Stimulated activated CD8-positive, alpha-beta memory T cell treated with anti-CD3 and anti-CD28 coated beads, Interleukin-7, amount 100 ng/mL, for 1 hour (primary cell): ENCODE measurements around the gene SBF2.

ENCODE experiments used
- DNase-seq, 2 donors: peaks; one replicate each; pipeline ENCODE4 v3.0.0-alpha.2; 2020; ENCODE audit warnings: low read depth in 2 of 2

The SBF2 gene

GRCh38 chr11:9774591-9775397 is 519.2 kb downstream of the SBF2 start:
- no peak for DNase-seq

DNA sequence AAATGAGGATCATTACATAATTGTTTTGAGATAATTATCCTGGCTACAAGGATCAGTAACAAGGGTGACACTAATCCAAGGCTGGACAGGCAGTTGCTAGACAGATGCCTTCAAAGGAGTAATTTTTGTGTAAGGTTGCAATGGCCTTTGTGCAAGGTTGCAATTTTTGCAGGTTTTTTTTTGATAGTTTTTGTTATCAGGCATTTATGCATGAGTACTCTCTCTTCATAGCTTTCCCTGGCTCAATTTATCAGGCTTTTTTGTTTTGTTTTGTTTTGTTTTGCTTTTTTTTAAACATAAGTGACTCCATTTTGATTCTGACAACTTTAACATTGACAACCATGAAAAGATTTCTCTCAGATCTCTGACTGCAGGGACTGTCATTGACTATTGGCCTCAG is 519.9 kb downstream of the SBF2 start:
- no peak for DNase-seq

DNA sequence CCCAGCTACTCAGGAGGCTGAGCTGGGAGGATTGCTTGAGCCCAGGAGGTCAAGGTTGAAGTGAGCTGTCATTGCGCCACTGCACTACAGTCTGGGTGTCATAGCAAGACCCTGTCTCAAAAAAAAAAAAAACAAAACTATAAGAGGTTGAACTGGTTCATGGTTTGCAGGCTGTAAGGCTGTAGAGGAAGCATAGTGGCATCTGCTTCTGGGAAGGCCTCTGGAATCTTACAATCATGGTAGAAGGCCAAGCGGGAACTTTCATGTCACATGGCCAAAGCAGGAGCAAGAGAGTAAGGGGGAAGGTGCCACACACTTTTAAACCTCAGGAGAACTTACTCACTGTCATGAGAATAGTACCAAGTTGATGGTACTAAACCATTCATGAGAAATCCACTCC is 520.5 kb downstream of the SBF2 start:
- no peak for DNase-seq

DNA sequence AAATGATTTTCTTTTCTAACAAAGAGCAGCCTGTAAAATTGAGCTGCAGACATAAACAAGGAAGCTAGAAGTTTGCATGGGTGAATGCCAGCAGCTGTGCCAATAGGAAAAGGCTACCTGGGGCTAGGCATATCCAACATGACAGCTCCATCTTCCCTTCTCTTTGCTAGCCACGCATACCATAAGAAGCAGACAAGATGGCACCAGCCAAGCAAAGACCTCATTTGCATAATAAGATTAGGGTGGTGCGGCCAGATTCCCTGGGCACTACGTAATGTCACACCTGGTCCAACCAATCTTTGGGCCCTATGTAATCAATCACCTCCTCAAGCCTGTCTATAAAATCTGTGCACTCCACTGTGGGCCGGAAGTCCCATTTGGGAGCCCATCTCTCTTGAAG is 521.8 kb downstream of the SBF2 start:
- no peak for DNase-seq

GRCh38 chr11:9771071-9771511 is 522.9 kb downstream of the SBF2 start:
- DNase-seq = no peak

DNA sequence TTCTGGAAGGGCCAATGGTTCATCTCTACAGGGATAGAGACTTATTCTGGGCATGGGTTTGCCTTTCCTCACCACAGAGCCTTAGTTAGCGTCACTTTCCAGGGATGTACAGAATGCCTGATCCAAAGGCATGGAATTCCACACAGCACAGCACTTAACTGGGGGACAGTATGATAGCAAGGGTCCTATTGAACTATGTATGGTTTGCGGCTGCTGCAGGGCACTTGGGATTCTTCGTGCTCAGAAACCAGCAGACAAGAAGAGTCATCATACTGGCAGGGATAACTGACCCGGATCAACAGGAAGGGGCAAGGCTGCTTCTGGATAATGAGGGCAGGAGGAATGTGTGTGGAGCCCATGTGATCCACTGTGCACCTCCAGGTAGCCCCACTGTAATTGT is 524.4 kb downstream of the SBF2 start:
- DNase-seq = no peak

- DNase-seq = no peak
These were observed 528.5 kb downstream of the SBF2 start for GRCh38 chr11:9765320-9766101.

- no peak for DNase-seq
These were observed 530.7 kb downstream of the SBF2 start for GRCh38 chr11:9763301-9763700.

DNA sequence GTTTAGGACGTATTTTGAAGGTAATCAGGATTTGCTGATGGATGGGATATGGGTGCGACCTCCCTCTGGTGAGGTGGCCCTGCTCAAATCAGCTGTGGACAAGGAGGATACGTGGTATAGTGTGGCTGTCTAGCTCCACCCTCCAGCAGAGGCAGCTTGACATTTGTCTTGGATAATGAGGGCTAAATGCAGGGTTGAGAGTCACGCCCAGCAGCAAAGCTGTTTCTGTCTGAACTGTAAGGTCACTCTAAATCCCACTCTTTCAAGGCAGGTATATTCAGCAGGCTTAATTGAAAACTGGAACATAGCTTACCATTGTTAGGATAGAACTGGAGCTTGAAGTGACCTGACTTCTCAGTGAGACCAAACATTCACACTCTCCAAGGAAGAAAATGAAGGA is 531.5 kb downstream of the SBF2 start:
- no peak for DNase-seq

GRCh38 chr11:9761441-9761945 is 532.5 kb downstream of the SBF2 start:
- no peak for DNase-seq

GRCh38 chr11:9760193-9760575 is 533.8 kb downstream of the SBF2 start:
- DNase-seq = no peak

DNA sequence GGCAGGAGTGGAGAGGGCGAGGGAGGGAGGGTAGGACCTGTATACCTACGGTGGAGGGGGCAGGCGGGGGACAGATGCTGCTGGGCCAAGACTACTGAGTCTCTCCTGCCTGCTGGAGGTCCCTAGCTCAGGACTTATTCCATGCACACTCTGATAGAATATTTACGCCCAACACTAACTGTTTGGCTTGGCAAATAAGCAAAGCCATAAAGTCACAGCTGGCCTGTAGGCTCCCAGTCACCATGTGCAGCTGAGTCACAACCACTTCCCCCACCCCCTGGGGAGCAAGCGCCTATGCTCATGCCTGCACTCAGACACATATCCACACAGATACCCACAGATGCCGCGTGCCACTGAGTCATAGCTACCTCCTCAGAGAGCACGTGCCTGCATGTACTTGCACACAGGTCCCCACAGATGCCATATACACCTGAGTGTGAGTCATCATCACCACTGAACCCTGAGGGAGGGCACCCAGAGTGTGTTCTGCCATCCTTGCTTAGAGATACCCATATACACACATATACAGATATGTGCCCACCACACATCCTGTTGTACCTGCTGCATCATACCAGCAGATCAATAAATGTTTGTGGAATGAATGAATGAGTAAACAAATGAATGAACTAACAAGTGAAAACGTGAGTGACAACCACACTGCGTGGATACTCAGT is 534.4 kb downstream of the SBF2 start:
- peak; percentile 68 to 71 for DNase-seq

DNA sequence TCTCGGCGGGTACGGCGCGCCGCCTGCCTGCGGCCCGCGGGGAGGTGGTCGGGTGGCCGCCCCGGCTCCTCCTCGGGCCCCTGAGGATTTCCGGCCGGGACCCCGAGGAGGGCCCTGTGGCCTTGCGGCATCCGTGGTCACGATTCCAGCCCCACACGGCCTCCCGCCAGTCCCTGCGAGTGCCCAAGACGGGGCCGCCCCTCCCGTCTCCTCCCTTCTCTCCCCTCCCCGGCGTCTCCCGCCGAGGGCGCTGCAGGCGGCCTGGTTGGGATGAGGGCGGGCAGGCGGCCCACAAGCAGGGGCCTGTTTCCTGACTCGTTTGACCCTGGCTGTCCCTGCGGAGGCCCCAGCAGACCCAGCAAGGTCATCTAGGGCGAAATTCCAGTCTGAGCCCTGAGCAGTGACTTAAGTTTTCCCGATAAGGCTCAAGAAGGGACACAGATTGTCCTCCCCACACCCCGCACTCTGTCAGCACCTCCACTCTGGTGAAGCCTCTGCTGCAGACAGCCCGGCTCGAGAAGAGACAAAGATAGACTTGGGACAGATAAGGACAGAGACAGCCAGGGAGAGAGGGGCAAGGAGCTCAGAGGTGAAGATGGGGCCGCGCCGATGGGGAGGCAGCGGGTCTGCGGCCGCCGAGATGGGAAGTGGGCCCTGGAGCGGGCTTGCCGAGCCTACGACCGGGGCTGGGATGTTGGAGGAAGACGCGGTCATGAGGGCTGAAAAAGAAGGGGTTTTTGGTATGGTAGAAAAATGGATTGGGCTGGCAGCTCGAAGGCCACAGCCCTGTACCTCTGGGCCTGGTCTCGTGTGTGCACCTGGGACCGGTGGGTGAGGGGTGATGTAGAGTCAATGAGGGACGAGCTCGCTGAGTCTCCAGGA is 535.1 kb downstream of the SBF2 start:
- peak in 1 of 2 donors; percentile 4 for DNase-seq

DNA sequence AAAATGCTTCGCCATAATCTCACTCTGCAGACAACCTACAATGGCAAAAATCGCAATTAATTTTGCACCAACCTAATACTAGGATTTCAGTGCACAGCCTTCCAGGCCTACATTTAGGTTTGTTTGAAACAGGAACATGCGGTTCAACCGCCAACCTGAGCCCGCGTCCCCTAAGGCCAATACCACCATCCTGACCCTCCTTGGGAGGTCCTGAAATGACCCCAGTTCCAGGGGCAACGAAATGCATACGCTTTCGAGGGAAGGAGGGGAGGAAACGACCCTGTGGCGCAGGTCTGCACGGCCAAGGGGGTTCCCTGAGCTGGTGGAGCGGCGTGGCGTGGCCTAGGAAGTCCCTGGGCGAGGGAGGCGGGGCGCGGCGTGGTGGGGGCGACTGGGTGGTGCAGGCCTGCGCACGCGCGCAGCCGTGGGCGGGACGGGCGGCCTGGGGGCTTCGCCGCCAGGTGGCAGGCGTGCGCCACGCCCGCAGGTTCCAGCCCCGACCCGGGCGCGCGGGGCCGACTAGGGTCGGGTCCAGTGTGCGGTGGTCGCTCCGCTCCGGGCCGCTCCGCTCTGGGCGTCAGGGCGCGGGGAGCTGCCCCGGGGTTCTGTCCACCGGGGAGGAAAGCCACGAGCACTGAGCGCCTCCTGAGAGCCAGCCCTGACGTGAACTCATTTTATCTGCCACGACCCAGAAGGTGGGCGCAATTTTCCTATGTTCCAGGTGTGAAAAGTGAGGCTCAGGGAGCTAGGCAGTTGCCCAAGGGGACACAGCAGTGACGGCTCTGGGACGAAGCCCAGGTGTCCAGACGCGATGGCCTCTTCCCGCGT is 536.0 kb downstream of the SBF2 start:
- DNase-seq = peak; percentile 84

DNA sequence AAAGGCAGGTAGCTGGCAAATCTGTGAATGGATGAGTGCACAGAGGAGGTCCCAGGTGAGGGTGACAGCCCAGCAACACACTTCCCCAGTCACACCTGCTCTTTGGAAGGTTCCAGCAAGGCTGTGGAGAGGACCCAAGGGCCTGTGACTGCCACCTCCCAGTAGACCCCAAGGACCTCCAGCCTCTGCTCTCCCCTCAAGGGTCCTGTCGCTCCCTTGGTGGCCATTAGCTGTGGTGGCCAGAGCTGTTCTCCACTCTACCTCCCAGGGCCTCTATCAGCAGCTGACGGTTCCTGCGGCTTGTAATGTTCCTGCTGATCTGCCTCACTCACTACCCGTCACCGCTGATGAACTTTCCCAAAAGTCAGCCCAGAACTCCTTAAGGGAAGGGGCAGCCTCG is 537.1 kb downstream of the SBF2 start:
- DNase-seq = no peak

DNA sequence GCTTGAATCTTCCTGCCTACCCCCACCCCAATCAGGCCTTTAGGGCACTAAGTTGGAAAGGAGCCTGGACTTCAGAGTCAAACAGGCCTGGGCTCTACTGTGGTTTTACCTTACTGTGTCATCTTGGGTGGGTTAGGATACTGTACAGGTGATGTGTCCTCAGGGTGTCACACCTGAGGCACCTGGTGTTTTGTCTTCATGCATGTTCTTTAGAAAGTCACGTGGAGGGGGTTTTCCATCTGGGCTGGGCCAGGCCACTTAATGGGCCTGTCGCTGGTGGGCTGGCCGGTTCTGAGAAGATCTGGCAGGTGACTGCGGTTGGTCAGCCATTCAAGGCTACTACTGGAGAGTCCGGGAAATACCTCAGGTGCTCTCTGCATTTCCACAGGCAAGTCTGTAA is 537.6 kb downstream of the SBF2 start:
- DNase-seq = no peak

DNA sequence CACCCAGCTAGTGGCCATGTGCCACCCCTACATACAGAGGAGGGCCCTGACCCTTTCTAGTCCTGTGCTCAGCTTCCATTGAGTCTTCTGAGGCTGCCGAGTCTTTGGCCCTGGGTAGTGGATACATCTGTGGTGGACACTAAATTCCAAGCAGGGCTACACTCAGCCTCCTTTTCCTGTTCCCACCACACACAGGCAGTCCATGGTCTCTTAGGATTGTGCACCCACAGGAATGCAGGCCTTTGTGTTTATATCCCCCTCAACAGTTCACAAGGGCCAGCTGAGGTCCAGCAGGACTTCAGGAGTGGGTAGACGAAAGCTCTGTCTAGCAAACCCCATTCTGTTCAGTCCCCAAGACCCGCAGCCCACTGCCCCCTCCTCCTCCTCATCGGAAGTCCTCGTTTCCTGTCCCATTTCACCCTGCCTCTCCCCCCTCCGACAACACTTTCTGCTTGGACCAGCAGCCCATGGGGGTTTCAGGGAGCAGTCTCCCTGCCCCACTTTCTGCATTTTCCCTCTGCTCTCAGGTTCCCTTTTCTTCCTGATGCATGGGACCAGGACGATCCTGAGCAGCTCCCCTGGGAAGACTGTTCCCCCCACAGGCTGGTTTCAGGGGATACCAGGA is 538.3 kb downstream of the SBF2 start:
- no peak for DNase-seq

DNA sequence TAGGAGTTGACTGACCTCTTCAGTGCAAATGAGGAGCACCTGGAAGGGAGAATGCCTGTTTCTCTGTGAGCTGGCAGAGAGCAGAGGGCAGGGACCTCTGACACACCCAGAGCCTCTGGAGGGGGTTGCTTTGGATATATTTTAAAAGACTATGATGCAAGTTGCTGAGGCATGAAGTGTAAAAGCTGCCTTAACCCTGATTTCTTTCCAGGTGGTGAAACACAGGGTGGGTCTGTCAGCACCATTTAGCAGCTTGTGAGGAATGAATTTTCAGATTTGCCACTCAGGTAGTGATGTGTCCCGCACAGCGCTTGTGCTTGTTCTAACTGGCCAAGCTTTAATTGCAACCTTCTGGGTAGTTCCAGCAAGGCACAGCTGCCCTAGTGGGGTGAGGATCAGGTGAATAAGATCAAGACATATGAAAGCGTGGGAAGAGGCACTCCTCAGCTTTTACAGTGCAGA is 540.0 kb downstream of the SBF2 start:
- no peak for DNase-seq

DNA sequence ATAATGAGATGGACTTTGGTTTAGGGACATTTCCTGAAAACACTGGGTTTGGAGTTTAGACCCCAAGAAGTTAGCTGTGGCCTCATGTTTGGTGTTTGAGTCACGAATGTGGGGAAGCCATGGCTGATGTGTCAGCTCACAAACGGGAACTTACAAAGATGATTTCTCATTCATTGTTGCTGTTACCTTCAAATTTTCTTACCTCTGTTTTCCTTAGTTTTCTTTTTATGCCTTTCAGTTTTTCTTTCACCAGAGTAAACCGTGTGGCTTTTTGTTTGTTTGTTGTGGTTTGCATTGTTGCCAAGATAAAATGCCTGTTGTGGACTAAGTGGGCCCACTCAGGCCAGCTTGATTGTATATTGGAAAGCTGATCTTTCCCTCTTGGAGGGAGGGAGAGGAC is 541.0 kb downstream of the SBF2 start:
- DNase-seq = no peak

GRCh38 chr11:9752091-9752490 is 541.9 kb downstream of the SBF2 start:
- DNase-seq = no peak
